Measurements from ENCODE around the gene SP8. TPM values are rescaled to one million over a fixed set of nuclear protein-coding genes. Genes with fewer than 3 reads are reported as not detected.

SP8 gene
- total RNA-seq, 1 experiment from 2014 or later: 1.5 TPM

DNA sequence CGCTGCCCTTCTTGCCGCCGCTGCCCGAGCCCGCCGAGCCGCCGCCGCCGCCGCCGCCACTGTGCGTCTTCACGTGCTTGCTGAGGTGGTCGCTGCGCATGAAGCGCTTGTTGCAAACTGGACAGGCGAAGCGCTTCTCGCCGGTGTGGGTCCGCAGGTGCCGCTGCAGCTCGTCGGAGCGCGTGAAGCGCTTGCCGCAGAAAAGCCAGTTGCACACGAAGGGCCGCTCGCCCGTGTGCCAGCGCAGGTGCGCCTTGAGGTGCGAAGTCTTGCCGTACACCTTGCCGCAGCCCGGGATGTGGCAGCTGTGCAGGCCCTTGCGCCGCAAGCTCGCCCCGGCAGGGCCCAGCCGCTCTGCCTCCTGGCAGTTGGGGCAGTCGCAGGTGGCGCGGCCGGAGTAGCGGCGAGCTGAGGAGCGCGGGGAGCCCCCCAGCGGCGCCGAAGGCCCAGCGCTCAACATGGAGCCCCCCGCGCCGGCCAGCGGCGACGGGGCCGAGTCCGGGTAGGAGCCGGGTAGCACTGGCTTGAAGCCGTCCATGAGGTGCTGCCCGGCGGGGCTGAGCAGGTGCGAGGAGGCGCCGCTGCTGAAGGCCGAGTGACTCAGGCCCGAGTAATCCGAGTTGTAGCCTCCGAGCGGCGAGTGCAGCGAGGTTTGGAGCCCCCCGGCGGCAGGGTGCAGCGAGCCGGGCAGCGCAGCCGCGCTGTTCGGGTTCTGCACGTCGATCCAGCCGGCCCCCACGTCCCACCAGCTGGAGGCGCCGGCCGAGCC, 2.1 kb downstream of the SP8 start:
- Histone ChIP-seq H3K4me3 (peak overlapping the region; percentile 51), H3K36me3 (no peaks in the 10 kb centered on the region), H3K27me3 (peaks cover 8% of the 10 kb centered on the region), H3K9me3 (no peaks in the 10 kb centered on the region)
- peak; percentile 78 for DNase-seq

DNA sequence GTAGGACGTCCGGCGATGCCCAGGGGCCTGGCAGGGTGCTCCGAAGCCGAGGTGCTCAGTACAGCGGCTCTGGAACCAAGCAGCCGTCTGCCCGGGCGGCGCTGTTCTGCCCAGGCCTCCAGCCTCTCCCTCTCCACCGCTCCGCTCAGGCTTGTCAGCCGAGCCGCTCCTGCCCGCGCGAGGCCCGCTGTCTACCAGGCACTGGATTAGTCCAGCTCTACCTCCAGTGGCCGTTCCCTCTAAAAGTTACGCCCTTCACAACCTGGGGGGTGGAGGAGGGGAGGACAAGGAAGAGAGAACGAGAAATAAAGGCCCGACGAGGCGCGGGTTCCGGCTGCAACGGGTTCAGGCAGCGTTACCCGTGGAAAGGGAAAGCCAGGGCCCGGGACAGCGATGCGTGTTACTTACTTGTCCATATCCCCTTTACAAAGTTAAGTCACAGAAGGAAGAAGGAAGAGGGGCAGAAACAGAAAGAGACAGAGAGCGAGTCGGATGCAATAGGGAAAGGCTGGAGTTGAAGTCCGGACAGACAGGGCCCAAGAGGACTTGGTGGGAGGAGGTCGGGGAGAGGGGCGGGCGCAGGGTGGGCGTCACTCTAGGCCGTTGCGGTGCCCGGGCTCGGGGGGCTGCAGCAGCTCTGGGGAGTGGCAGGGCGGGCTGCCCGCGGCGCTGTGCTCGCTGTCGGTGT, 2.8 kb downstream of the SP8 start:
- Histone ChIP-seq H3K9me3 (no peaks in the 10 kb centered on the region), H3K27me3 (peaks cover 5% of the 10 kb centered on the region), H3K4me3 (peak overlapping the region; percentile 51), H3K36me3 (no peaks in the 10 kb centered on the region)
- DNase-seq: peak; percentile 75

DNA sequence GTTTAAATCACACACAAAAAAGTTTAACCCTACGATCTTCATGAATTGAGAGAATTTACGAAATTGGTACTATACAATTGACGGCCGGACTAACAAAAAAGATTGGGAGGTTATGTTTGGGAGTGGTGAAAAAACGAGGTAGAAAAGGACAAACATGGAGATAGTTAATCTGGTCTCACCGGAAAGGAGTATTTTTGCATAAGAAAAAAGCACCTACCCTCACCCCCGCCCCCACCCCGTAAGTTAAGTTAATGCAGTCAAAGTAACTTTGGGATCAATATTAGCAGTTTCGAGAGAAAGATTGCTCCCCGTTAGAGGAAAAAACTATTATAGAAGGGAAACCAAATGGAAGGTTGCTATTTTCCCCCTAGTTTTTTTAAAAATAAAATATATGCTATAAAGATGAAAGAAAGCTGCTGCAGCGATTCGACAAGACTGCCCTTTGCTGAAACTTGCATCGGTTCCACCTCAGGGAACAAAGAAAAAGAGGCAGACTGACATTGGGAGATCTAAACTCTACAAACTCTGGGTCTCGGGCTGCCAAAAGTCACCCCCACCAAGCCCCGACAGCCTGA, 3.5 kb downstream of the SP8 start:
- no peak for DNase-seq
- Histone ChIP-seq H3K9me3 (no peaks in the 10 kb centered on the region), H3K4me3 (peak overlapping the region; percentile 51), H3K27me3 (peaks cover 3% of the 10 kb centered on the region; the same call in 1 of the 2 replicates), H3K36me3 (no peaks in the 10 kb centered on the region)

DNA sequence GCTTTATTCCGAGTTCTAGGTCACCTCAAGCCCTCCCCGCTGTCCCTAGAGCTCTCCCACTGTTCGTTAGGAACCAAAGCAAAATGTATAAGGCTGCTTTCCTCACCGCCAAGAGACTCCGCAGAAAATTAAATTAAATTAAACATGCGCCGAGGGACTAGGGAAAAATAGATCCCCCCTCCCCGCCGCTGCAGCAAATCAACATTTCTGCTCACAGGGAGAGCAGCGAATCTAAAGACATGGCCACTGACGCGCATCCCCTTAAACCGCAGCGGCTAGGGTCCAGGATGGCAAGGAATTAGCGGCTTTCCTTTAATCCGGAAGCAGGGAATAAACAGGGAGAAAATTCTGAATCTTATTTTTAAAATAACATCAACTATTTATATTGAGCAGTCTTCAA, 7.6 kb downstream of the SP8 start:
- H3K4me3 ChIP-seq: peak overlapping the region; percentile 52
- no peak for DNase-seq
- H3K27me3 ChIP-seq: no peaks in the 10 kb centered on the region
- no peaks in the 10 kb centered on the region for H3K9me3 ChIP-seq
- H3K36me3 ChIP-seq: no peaks in the 10 kb centered on the region

DNA sequence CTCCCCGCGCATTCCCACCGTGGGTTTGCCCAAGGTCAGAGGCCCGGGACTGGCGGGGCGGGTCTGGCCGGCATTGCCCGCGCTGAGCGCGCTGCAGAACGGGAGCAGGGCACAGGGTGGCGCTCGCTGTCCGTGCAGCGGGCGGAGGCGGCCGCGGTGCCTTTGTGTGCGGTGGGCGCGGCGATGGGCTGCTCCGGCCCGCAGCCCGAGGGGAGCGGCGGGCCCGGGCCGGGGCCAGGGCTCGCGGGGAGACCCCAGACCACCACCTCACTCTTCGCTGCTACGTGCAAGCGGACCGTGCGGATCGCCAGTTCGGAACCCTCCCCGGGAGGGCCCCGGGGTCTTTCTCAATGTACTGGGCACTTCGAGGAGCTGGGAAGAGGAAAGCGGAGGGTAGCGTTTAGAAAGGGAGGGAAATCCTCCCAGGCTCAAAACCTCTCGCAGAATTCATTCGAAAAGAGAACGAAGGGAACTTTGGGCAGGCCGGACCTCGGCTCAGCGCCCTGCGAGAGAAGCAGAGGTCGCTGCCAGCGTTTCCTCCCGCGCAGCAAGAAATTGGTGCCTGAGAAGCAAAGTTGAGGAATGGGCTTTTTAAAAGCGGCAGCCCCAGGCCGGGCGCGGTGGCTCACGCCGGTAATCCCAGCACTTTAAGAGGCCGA, 8.5 kb downstream of the SP8 start:
- H3K27me3 ChIP-seq: no peaks in the 10 kb centered on the region
- H3K36me3 ChIP-seq: no peaks in the 10 kb centered on the region
- DNase-seq: peak; percentile 64
- H3K4me3 ChIP-seq: peak overlapping the region; percentile 52
- H3K9me3 ChIP-seq: no peaks in the 10 kb centered on the region

DNA sequence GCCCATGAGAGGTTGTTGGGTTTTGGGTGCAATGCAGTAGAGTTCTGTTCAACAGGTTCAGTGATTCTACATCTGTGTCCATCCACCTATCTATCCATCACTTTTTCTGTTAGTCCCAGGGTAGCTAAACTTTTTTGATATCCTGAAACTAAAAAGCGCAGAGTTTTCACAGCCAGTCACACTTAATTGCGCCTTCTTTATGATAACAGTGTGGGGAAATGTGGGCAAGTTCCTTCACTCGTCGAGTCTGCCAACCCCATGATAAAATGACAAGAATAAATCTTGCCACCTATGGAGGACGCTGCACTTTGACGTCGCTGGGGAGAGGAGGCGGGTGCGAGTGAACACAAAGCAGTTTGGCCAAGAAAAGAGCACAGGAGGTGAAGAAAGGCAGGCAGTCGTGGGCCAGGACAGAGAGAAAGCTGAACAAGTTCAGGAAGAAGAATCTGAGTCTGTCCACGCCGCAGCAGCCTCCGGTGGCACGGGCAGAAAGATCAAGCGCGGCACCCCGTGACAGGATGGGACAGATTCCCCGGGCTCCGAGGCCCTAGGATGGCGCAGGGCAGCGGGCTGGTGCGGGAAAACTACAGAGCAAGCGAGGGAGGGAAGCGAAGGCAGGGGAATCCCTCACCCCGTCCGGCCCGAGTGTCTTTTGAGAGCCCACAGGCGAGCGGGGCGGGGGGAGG, 9.2 kb downstream of the SP8 start:
- DNase-seq: no peak
- H3K36me3 ChIP-seq: no peaks in the 10 kb centered on the region
- peak overlapping the region; percentile 52 for H3K4me3 ChIP-seq
- no peaks in the 10 kb centered on the region for H3K27me3 ChIP-seq
- H3K9me3 ChIP-seq: no peaks in the 10 kb centered on the region

DNA sequence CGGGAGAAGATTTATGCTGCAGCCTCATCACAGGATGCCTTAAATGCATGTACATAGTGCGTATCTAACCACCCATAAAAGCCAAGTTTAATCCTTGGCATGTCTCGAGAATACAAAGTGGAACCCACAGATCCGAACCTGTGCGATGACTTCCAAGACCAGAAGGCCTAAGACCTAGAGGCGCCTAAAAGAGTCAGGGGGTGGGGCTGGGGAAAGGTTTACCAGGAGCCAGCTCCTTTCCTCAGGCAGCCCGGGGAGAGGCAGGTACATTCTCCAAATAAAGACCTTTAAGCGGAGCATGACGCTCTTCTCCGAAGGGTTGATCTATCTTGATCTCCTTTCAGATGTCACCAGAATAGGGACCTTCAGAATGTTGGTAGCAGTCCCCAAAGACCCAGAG, 9.7 kb downstream of the SP8 start:
- H3K27me3 ChIP-seq: no peaks in the 10 kb centered on the region
- DNase-seq: no peak
- H3K4me3 ChIP-seq: no peak overlapping the region
- H3K36me3 ChIP-seq: no peaks in the 10 kb centered on the region
- H3K9me3 ChIP-seq: no peaks in the 10 kb centered on the region

DNA sequence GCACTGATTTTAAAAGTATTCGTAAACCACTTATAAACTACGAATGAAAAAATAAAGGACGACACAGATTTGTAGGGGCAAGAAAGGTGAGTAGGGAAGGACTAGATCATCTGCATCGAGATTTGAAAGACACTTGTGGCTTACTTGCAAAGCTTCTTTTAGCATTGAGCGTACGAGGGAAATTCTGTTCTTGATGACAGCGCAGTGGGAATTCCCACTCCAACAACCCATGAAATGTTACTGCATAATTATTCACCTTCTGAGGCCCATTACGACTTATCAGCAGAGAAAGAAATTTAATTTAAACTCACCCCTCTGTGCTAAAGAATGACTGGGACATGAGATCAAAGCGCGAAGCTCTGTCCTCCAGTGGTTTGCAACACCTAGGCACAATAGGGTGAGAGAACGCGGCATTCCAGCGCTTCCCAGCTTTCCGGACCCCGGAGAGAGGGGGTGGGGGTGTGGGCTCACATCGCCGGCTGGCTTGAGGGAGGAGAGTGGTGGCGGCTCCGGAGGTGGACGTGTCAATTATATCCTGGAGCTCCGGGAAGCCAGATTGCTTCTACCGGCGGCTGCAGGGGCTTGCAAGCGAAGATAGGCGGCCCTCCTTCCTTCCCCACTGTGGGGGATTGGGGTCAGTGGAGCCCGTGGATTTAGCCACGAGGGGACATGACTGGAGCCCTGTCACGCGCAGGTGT, 10.3 kb downstream of the SP8 start:
- H3K9me3 ChIP-seq: no peaks in the 10 kb centered on the region
- no peak for DNase-seq
- no peaks in the 10 kb centered on the region for H3K27me3 ChIP-seq
- no peaks in the 10 kb centered on the region for H3K36me3 ChIP-seq
- H3K4me3 ChIP-seq: no peak overlapping the region

DNA sequence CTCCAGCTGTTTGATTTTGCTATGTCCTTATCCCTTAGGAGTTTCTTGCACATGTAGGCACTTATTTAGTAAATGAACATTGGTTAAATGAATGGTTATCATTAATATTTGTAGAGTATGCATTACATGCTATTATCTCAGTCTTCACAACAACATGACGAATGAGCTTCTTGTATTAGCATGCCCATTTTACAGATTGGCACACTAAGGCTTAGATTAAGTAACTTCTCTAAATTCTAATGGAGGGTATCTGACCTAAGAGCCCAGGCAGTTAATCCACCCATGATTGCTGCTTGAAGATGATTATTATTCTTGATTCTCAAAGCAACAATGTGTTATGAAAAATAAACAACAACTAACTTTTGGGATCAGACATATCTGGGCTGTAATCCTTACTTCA, 32.7 kb downstream of the SP8 start:
- Histone ChIP-seq H3K9me3 (no peaks in the 10 kb centered on the region), H3K4me3 (no peak overlapping the region), H3K27me3 (no peaks in the 10 kb centered on the region), H3K36me3 (no peaks in the 10 kb centered on the region)
- no peak for DNase-seq

DNA sequence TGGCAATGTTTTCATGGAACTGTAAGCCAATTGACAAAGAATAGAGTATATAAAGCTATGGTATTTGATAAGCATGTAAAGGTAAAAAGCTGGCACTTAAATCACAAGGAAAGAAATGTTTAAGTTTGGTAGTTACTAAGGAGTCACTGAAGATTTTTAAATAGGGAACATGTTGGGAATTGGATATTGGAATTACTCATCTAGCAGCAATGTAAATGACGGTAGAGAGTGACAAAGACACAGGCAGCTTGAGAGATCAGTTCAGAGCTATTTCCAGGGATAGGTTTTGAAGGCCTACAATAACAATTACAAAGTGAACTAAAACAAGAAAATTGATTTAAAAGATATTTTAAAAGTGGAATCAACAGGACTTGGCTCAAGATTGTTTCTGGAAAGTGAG, 36.8 kb downstream of the SP8 start:
- Histone ChIP-seq H3K9me3 (no peaks in the 10 kb centered on the region), H3K4me3 (no peak overlapping the region), H3K36me3 (no peaks in the 10 kb centered on the region), H3K27me3 (no peaks in the 10 kb centered on the region)
- DNase-seq: no peak

DNA sequence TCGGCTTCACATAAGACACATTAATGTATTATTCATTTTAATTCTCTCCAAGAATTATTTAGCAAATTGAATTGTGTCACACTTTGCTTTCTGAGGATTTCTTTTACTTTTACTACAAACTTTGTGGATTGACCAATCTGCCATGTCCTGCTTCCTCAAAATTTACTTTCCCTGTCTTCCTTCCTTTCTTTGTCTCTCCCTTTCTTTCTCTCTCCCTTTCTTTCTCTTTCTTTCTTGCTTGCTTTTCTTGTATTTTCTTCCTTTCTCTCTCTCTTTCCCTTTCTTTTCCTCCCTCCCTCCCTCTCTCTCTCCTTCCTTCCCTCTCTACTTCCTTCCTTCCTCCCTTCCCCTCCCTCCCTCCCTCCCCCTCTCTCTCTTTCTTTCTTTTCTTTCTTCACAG, 37.8 kb downstream of the SP8 start:
- Histone ChIP-seq H3K9me3 (no peaks in the 10 kb centered on the region), H3K27me3 (no peaks in the 10 kb centered on the region), H3K4me3 (no peak overlapping the region), H3K36me3 (no peaks in the 10 kb centered on the region)
- DNase-seq: no peak

DNA sequence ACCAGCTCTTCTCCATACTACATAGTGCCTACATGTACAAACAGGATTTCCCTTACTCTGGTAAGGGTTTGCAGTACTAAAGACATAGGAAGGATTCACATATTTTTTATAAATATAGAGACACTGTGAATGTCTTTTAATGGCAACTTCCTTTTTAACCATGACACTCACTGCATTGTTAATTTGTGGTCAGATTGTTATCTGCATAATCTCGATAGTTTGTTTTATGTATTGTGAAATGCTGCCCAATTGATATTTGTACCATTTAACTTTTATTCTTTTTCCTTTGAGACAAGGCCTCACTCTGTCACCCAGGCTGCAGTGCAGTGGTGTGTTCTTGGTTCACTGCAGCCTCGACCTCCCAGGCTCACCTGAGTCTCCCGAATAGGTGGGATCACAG, 39.7 kb downstream of the SP8 start:
- Histone ChIP-seq H3K9me3 (no peaks in the 10 kb centered on the region), H3K27me3 (no peaks in the 10 kb centered on the region), H3K36me3 (no peaks in the 10 kb centered on the region), H3K4me3 (no peak overlapping the region)
- DNase-seq: no peak

DNA sequence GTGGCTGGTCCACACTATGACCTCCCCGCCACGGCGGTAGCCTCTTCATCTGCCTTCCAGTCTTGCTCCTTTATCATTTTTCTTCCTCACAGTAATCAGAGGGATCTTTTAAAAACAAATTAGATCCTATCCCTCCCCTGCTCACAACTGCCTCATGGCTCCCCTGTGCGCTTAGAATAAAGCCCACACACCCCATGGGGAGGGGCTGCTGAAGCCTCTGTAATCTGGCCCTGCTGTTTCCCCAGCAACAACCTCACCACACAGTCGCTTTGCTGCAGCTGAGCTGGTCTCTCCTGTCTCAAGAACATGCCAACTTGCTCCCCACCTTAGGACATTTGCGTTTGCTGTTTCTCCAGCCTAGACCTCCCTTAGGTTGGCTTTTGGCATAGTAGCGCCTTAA, 41.0 kb downstream of the SP8 start:
- no peaks in the 10 kb centered on the region for H3K36me3 ChIP-seq
- no peaks in the 10 kb centered on the region for H3K9me3 ChIP-seq

DNA sequence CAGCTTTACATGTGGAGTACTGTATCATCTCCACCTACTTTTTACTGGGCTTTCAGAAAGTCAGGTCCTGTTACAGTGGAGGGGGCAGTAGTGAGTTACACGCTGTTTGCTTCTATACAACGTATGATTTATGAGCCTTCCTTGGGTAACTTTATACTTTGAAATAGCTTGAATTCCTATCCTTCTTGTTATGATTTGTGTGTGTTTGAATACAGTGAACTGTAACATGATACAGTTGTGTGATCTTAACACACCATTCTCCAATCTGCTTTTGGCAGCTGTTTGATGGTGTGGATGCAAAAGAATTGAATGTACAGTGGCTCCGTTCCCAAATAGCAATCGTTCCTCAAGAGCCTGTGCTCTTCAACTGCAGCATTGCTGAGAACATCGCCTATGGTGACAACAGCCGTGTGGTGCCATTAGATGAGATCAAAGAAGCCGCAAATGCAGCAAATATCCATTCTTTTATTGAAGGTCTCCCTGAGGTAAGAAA, 41.7 kb downstream of the SP8 start:
- no peaks in the 10 kb centered on the region for H3K36me3 ChIP-seq
- H3K27me3 ChIP-seq: no peaks in the 10 kb centered on the region
- H3K9me3 ChIP-seq: no peaks in the 10 kb centered on the region
- peak; percentile 7 for DNase-seq
- no peak overlapping the region for H3K4me3 ChIP-seq

More for the DNA sequence above, 41.0 kb downstream of the SP8 start:
- DNase-seq: no peak
- H3K4me3 ChIP-seq: no peak overlapping the region
- H3K27me3 ChIP-seq: no peaks in the 10 kb centered on the region

DNA sequence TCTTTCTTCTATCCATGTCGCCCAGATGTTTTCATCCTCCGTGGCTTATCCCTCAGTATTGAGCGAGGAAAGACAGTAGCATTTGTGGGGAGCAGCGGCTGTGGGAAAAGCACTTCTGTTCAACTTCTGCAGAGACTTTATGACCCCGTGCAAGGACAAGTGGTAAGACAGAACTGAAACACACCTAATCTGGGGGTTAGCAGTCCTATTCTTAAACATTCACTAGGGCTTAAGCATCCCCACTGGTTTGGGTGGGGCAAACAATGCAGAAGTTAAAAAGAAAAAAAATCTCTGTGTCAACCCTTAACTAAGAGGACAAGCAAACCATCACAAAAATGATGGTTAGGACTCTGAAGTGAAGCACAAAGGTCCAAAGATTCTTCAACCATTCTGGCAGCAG, 43.8 kb downstream of the SP8 start:
- no peak for DNase-seq
- H3K36me3 ChIP-seq: no peaks in the 10 kb centered on the region
- no peaks in the 10 kb centered on the region for H3K9me3 ChIP-seq
- H3K27me3 ChIP-seq: no peaks in the 10 kb centered on the region
- H3K4me3 ChIP-seq: no peak overlapping the region

DNA sequence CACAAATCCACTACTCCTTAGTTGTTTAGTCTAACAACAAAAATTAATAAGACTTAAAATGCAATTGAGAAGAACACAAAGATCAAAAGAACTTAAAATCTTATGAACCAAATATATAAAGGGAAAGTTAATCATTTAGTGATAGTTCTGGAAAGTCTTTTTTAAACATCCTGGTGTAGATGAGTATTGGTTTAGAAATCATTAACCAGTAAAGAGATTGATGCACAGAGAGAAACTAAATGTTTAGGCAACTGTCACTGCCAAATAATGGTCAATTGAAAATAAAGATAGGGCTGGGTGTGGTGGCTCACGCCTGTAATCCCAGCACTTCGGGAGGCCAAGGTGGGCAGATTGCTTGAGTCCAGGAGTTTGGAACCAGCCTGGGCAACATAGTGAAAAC, 44.9 kb downstream of the SP8 start:
- no peaks in the 10 kb centered on the region for H3K36me3 ChIP-seq
- no peaks in the 10 kb centered on the region for H3K9me3 ChIP-seq
- no peaks in the 10 kb centered on the region for H3K27me3 ChIP-seq
- H3K4me3 ChIP-seq: no peak overlapping the region
- DNase-seq: no peak
